Left kidney (tissue), 8 donors: ENCODE data around the gene LGALS9B. TPM values are rescaled to one million over a fixed set of nuclear protein-coding genes. Genes with fewer than 3 reads are reported as not detected.
"Not testable (repeated sequence)": the region's sequence is repeated elsewhere in the genome, so short reads cannot be mapped to it uniquely, and the experiment has no call there.

Experiments used
- DNase-seq: peaks from one replicate; pipeline ENCODE4 v3.0.0-alpha.2; 2013
- long read RNA-seq, 8 donors: transcript quantifications; one replicate each; lab custom pipeline, GENCODE V29; 2026
- polyA plus RNA-seq: library from polyadenylated mRNA; unstranded; fragments of 120-200 nt; gene quantifications from one replicate; pipeline ENCODE4 v1.2.1, GENCODE V29; 2013; ENCODE audit not compliant: insufficient read length

Gene LGALS9B
- not detected for polyA plus RNA-seq
- long read RNA-seq, donor 1 = 0 reads
- long read RNA-seq, donor 2 = 0 reads
- long read RNA-seq, donor 3 = 0 reads
- long read RNA-seq, donor 4 = 0 reads
- long read RNA-seq, donor 5 = 0 reads
- long read RNA-seq, donor 6 = 0 reads
- long read RNA-seq, donor 7 = 0 reads
- long read RNA-seq, donor 8 = 0 reads

GRCh38 chr17:20467447-20467846 is at the start of gene LGALS9B:
LGALS9B (minus strand) TSS chr17:20467539; CDS start chr17:20467470, 69 bp downstream.
- DNase-seq = not testable (repeated sequence)

GRCh38 chr17:20516986-20517385 is 49.6 kb upstream of the LGALS9B start:
- DNase-seq = not testable (repeated sequence)

- DNase-seq = not testable (repeated sequence)
Measured at GRCh38 chr17:20515099-20515498, 47.8 kb upstream of the LGALS9B start.

- not testable (repeated sequence) for DNase-seq
Measured at GRCh38 chr17:20513539-20513938, 46.2 kb upstream of the LGALS9B start.

GRCh38 chr17:20512378-20512777 is 45.0 kb upstream of the LGALS9B start:
- not testable (repeated sequence) for DNase-seq

- not testable (repeated sequence) for DNase-seq
Measured at GRCh38 chr17:20511778-20512177, 44.4 kb upstream of the LGALS9B start.

GRCh38 chr17:20505333-20505732 is 38.0 kb upstream of the LGALS9B start:
- not testable (repeated sequence) for DNase-seq

GRCh38 chr17:20504388-20505066 is 37.2 kb upstream of the LGALS9B start:
- DNase-seq = not testable (repeated sequence)

GRCh38 chr17:20501896-20502295 is 34.6 kb upstream of the LGALS9B start:
- not testable (repeated sequence) for DNase-seq

- DNase-seq = not testable (repeated sequence)
Measured at GRCh38 chr17:20500346-20500745, 33.0 kb upstream of the LGALS9B start.

GRCh38 chr17:20495420-20495819 is 28.1 kb upstream of the LGALS9B start:
- DNase-seq = not testable (repeated sequence)

GRCh38 chr17:20494735-20495134 is 27.4 kb upstream of the LGALS9B start:
- not testable (repeated sequence) for DNase-seq

- DNase-seq = not testable (repeated sequence)
Measured at GRCh38 chr17:20494147-20494546, 26.8 kb upstream of the LGALS9B start.

- not testable (repeated sequence) for DNase-seq
Measured at GRCh38 chr17:20492971-20493370, 25.6 kb upstream of the LGALS9B start.

- not testable (repeated sequence) for DNase-seq
Measured at GRCh38 chr17:20492099-20492498, 24.8 kb upstream of the LGALS9B start.

GRCh38 chr17:20484930-20485329 is 17.6 kb upstream of the LGALS9B start:
- DNase-seq = not testable (repeated sequence)

GRCh38 chr17:20479889-20480591 is 12.7 kb upstream of the LGALS9B start:
- DNase-seq = not testable (repeated sequence)

GRCh38 chr17:20477398-20478071 is 10.2 kb upstream of the LGALS9B start:
- not testable (repeated sequence) for DNase-seq

- DNase-seq = not testable (repeated sequence)
Measured at GRCh38 chr17:20475137-20475831, 7.9 kb upstream of the LGALS9B start.

- DNase-seq = not testable (repeated sequence)
Measured at GRCh38 chr17:20474081-20474480, 6.7 kb upstream of the LGALS9B start.

- DNase-seq = not testable (repeated sequence)
Measured at GRCh38 chr17:20469946-20470345, 2.6 kb upstream of the LGALS9B start.

GRCh38 chr17:20469107-20469506 is 1.8 kb upstream of the LGALS9B start:
- not testable (repeated sequence) for DNase-seq
